Prostate gland (tissue), 2 donors: ENCODE measurements around the gene THSD4. TPM values are rescaled to one million over a fixed set of nuclear protein-coding genes. Genes with fewer than 3 reads are reported as not detected.

Source experiments
- DNase-seq: peaks from one replicate; pipeline ENCODE4 v3.0.0-alpha.2; 2019; ENCODE audit warnings: low spot score
- H3K27ac ChIP-seq, 2 donors: fragments of 200-600 bp; sonication (generic); 2 replicates each; pipeline ENCODE4 v1.5.1; 2017 to 2019
- H3K27me3 ChIP-seq: fragments of 200-600 bp; sonication (generic); replicated peaks from 2 replicates; pipeline ENCODE4 v1.5.1; 2019; ENCODE audit not compliant: insufficient read depth
- H3K36me3 ChIP-seq, 2 donors: fragments of 200-600 bp; sonication (generic); 1 replicate in 1 of 2; 2 replicates in 1 of 2; pipeline versions ENCODE4 v1.5.1 to v1.8.1; 2017 to 2019
- H3K4me1 ChIP-seq: fragments of 200-600 bp; sonication (generic); replicated peaks from 2 replicates; pipeline ENCODE4 v1.5.1; 2019
- H3K4me3 ChIP-seq, 2 donors: fragments of 200-600 bp; sonication (generic); 2 replicates each; pipeline ENCODE4 v1.5.1; 2017 to 2019
- H3K9me3 ChIP-seq: fragments of 200-600 bp; sonication (generic); 2 replicates; pipeline ENCODE4 v1.5.1; 2017
- POLR2A ChIP-seq: fragments of 450-650 bp; IDR thresholded peaks from one replicate; pipeline ENCODE4 v1.6.1; 2016; ENCODE audit warnings: antibody characterized with exemption, mild to moderate bottlenecking
- POLR2AphosphoS5 ChIP-seq: sonication (generic); formaldehyde crosslinking; IDR thresholded peaks from one replicate; pipeline ENCODE4 v1.6.1; 2017; ENCODE audit warnings: antibody characterized with exemption
- WGBS: methylation state at CpG from one replicate; pipeline ENCODE4 v1.1.5; 2018; 5-methylcytosine and 5-hydroxymethylcytosine counted together
- intact Hi-C: fragments of 100-400 bp; cut with DNase I; formaldehyde crosslinking; loops from one replicate; pipeline ENCODE4 v1.14.2; 2022
- total RNA-seq, 2 donors: library from RNA; depleted of rRNA; stranded (reverse); fragments of >200 nt; gene quantifications; one replicate each; pipeline ENCODE4 v1.1.0, GENCODE V29; 2016
- TF ChIP-seq, protein P1 (sequence below), 4 experiments: fragments of 200-600 bp in 2 of 4; fragments of 450-650 bp in 2 of 4; sonication (generic) in 2 of 4; IDR thresholded peaks; 1 replicate in 3 of 4; 2 replicates in 1 of 4; pipeline ENCODE4 v1.5.1; 2016 to 2019; ENCODE audit warnings: antibody characterized with exemption in 4 of 4, mild to moderate bottlenecking in 2 of 4, moderate library complexity in 2 of 4

Gene THSD4
- total RNA-seq, 2 donors from 2014 or later, result 84.1 to 223 TPM

DNA sequence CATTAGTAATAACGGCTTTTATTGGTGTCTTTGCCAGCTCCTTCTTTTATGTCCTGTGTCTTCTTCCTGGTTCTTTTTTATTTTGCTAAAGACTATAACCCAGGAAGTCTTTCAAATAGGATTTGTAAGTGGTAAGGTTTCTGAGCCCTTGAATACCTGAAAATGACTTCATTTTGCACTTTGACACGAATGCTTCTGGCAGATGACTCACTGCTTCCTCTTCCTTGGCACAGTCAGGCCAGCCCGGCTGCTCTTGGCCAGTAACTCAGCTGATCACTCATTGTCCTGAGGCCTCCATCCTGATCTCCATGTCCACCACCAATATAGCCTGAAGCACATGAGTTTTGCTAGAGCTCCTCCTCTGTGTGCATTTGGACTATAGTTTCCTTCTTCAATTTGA, 646.4 kb downstream of the THSD4 start:
- Histone ChIP-seq H3K36me3 (no peaks in the 10 kb centered on the region), H3K27me3 (no peaks in the 10 kb centered on the region), H3K4me3 (no peak overlapping the region), H3K4me1 (no peaks in the 10 kb centered on the region), H3K27ac (no peak overlapping the region), H3K9me3 (no peaks in the 10 kb centered on the region)
- WGBS, result 19% methylated on average over 3 of the region's 3 CpGs
- peak; percentile 31 for TF ChIP-seq POLR2AphosphoS5
- TF ChIP-seq POLR2A, result no peak
- DNase-seq, result no peak
- intact Hi-C loops, result no loop called here

DNA sequence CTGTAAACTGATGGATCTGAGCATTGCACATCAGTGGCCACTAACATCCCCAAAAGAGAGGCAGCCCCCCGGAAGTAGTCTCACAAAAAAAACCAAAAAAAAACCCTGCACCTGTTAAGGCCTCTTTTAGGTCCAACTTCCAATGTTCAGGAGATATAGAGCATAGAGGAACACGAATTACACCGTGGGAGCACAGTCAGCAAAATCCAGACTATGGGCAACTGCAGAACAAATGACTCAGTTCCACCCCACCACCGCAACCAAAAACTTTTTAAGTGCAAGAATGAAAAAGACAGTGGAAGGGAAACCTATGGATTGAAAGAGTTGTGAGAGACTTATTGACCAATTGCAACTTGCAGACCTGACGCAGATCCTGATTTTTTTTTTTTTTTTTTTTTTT, 652.9 kb downstream of the THSD4 start:
- Histone ChIP-seq H3K4me1 (no peaks in the 10 kb centered on the region), H3K27ac (no peak overlapping the region), H3K36me3 (no peaks in the 10 kb centered on the region), H3K9me3 (no peaks in the 10 kb centered on the region), H3K4me3 (no peak overlapping the region), H3K27me3 (no peaks in the 10 kb centered on the region)
- no peak for TF ChIP-seq POLR2A
- TF ChIP-seq, protein P1, sequence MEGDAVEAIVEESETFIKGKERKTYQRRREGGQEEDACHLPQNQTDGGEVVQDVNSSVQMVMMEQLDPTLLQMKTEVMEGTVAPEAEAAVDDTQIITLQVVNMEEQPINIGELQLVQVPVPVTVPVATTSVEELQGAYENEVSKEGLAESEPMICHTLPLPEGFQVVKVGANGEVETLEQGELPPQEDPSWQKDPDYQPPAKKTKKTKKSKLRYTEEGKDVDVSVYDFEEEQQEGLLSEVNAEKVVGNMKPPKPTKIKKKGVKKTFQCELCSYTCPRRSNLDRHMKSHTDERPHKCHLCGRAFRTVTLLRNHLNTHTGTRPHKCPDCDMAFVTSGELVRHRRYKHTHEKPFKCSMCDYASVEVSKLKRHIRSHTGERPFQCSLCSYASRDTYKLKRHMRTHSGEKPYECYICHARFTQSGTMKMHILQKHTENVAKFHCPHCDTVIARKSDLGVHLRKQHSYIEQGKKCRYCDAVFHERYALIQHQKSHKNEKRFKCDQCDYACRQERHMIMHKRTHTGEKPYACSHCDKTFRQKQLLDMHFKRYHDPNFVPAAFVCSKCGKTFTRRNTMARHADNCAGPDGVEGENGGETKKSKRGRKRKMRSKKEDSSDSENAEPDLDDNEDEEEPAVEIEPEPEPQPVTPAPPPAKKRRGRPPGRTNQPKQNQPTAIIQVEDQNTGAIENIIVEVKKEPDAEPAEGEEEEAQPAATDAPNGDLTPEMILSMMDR (IDR thresholded peaks at IDR 0.05), result no peak
- no peak for TF ChIP-seq POLR2AphosphoS5
- DNase-seq, result no peak
- intact Hi-C loops, result no loop called here
- WGBS, result 95% methylated on average over 5 of the region's 5 CpGs

DNA sequence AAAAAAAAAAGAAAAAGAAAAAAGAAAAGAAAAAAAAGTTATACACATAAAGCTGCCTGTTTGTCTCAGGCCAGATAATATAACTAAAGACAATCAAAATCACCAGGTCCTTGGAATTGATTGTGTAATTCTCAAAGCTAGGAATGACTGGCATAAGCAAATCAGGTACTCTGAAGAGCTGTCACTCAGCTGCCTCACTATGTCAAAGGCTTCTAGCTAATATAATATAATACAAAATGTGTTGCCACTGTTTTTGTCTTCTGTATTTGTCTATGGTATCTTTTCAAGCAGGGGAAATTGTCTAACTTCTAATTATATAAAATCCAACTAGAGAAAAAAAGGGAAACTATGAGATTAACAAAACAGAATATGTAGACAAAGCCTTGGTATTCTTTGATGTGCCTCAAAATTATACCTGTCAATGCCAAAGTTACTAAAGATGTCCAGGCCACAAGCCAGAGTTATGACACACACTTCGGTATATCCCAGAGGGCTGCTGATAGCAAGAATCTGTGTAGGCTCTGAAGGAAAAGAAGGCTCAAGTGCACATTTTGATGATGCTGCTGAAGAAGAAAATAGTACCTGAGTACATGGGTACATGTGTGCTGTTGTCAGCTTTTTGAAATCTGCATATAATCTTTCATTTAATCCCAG, 658.1 kb downstream of the THSD4 start:
- H3K27me3 ChIP-seq, result no peaks in the 10 kb centered on the region
- no peaks in the 10 kb centered on the region for H3K9me3 ChIP-seq
- no peaks in the 10 kb centered on the region for H3K4me1 ChIP-seq
- TF ChIP-seq, protein P1 (IDR thresholded peaks at IDR 0.05), result no peak
- TF ChIP-seq POLR2A (no peak), POLR2AphosphoS5 (no peak)
- intact Hi-C loops, result no loop called here
- H3K4me3 ChIP-seq, result no peak overlapping the region
- no peak overlapping the region for H3K27ac ChIP-seq
- no peak for DNase-seq
- no peaks in the 10 kb centered on the region for H3K36me3 ChIP-seq
- 91% methylated on average over 1 of the region's 1 CpG for WGBS

DNA sequence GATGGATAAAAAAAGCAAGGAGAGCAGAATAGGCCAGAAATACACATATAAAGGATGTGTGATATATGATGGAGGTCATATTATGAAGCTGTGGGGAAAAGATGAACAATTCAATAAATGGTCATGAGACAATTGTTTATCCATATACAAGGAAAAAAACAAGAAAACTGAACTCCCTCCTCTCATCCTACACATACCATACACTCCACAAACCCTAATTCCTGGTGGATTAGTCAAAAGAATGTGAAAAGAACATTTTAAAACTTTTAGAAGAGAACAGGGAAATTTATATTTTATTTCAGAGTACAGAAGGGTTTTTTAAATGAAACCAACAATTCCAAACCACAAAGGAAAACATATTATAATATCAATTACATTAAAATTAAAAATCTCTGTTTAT, 660.6 kb downstream of the THSD4 start:
- Histone ChIP-seq H3K4me3 (no peak overlapping the region), H3K9me3 (no peaks in the 10 kb centered on the region), H3K27ac (no peak overlapping the region), H3K4me1 (no peaks in the 10 kb centered on the region), H3K27me3 (no peaks in the 10 kb centered on the region), H3K36me3 (no peaks in the 10 kb centered on the region)
- TF ChIP-seq, protein P1 (IDR thresholded peaks at IDR 0.05), result no peak
- no peak for TF ChIP-seq POLR2A
- no peak for TF ChIP-seq POLR2AphosphoS5
- intact Hi-C loops, result no loop called here
- no peak for DNase-seq

DNA sequence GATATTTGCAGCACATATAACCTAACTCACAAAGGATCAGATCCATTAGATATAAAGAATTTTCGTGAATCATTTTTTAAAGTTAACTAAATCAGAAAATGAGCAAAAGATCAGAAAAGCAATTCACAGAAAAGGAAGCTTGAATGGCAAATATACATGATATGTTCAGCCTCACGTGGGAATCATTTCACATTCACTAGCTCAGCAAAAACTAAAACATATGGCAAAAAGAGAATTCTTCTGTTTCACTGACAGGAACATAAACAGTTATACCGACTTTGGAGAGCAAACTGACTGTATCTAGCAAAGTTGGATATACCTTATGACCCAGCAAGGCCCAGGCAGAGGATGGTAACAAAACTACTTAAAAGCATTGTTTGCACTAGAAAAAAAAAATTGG, 661.0 kb downstream of the THSD4 start:
- no peak overlapping the region for H3K27ac ChIP-seq
- H3K4me1 ChIP-seq, result no peaks in the 10 kb centered on the region
- intact Hi-C loops, result no loop called here
- H3K4me3 ChIP-seq, result no peak overlapping the region
- H3K27me3 ChIP-seq, result no peaks in the 10 kb centered on the region
- H3K9me3 ChIP-seq, result no peaks in the 10 kb centered on the region
- no peaks in the 10 kb centered on the region for H3K36me3 ChIP-seq
- TF ChIP-seq POLR2A (no peak), POLR2AphosphoS5 (no peak)
- TF ChIP-seq, protein P1 (IDR thresholded peaks at IDR 0.05), result no peak
- WGBS, result 78% methylated on average over 3 of the region's 3 CpGs
- no peak for DNase-seq
